ACHN (cell line): ENCODE results near the gene ADGRL2.

ENCODE experiments used
- DNase-seq: peaks from one replicate; pipeline ENCODE4 v3.0.0-alpha.2; 2015
- in situ Hi-C: cut with HindIII; loops from 2 replicates; pipeline ENCODE4 v1.10.0; 2017; ENCODE audit warnings: low sequenced_read_pairs, low pct_ligation_motif_present, low pct_unique_long_range_greater_than_20kb

The ADGRL2 gene

GRCh38 chr1:81803431-81804110 lies 2.8 kb downstream of the ADGRL2 start:
- peak; percentile 47 for DNase-seq
- in situ Hi-C loops, result no loop called here

DNA sequence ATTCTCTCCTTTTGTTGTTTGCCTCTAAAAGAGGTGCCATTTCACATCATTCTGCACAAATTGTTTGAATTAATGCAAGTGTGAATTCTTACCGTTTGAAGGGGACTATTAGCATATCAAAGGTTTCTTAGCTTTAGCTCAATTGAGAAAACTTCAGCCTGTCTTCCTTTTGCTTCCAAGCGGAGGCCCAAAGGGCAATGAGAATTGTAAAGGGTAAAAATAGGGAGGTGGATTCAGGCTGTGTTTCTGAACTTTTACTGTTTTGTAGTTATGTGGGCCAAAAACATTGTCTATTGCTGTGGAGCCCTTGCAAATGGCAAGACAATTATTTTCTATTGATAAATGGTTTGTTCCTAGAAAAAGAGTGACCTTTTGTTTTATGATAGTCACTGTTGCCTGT lies 3.6 kb downstream of the ADGRL2 start:
- in situ Hi-C loops, result no loop called here
- peak; percentile 26 for DNase-seq

- in situ Hi-C loops, result no loop called here
These were observed 5.0 kb downstream of the ADGRL2 start for GRCh38 chr1:81805537-81806431.

DNA sequence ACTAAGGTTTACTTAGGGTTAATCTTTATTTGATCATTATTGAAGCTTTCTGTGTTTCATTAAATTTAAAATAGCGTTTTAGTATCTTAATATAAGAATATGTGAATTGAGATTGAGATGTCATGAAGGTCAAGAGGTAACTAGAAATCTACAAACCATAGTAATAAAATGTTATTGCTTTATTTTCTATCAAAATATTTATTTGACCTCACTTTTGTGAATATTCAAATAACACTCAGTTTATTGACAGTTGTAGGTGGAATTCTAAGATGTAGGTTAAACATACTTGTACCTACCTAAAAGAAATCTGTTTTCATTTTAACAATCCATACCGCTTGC lies 5.7 kb downstream of the ADGRL2 start:
- in situ Hi-C loops, result no loop called here
- DNase-seq, result peak; percentile 8

More at GRCh38 chr1:81805537-81806431, 5.0 kb downstream of the ADGRL2 start:
- peak; percentile 20 for DNase-seq

DNA sequence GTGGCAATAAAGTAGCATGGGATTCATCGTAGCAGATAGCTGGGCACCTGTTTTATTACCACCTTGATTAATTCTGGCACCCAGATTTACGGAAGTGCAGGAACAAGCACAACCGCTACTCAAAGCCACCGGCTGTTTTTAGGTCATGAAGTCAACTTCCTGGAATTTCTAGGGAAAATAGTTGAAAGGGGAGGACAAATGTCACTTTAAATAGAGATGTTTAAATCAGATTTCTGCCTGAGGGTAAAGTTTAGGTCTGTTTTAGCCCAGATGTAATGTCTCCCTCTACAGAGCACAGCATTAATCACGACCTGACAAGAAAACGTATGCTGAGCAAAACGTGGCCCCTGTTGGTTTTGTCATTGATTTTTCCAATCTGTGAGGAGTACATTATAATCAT lies 8.0 kb downstream of the ADGRL2 start:
- in situ Hi-C loops, result no loop called here
- peak; percentile 50 for DNase-seq

DNA sequence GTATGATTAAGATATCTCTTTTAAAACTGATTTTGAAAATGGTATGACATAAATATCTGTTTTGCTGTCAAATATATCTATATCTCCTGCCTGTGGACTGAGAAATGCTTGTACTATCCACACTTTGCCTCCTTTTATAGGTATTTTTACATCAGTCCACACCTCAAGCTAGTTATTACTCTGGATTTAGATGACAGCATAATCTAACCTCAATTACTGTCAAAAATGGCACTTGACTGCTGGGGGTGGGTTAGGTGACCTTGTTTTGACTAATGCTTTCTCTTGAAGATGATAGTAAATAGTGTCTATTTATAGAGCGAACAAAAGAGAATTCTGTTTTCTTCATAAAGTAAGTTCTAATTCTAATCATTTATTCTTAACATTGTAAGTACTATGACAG lies 9.1 kb downstream of the ADGRL2 start:
- in situ Hi-C loops, result no loop called here
- DNase-seq, result no peak

GRCh38 chr1:81811757-81812371 lies 11.1 kb downstream of the ADGRL2 start:
- in situ Hi-C loops, result no loop called here
- peak; percentile 47 for DNase-seq

DNA sequence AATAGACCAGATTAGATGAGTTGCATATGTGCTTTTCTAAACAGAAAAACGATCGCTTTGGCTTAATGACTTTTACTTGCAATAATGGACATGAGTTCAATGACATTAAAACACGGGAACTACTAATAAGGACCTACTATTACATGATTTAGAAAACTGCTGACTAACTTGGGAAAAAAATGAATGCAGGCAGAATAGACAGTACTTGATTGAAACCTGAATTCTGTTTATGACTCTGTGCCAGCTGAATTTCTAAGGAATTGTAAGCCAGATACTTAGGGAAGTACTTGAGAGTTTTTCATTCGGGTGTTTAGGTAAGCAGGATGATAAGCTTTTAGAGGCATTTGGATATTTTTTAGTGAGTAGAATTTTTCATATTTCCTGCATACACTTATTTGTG lies 12.0 kb downstream of the ADGRL2 start:
- no peak for DNase-seq
- in situ Hi-C loops, result no loop called here

DNA sequence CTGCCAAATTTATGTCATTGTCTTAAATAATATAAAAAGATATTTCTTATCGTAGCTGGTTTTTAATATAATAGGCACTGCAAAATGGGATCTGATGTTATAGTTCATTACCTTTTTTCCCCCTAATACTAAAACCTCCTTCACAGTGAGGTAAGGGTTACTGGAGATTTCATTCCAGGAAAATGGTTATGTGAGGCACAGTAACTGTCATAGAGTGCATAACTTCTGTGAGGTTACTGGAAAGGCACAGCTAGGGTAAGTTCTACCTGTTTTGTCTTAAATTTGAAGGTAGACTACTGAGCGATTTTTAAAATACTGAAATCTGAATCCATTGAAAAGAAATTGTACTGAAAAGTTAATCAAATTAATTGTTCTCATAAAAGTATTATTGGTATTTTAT lies 13.0 kb downstream of the ADGRL2 start:
- no peak for DNase-seq
- in situ Hi-C loops, result no loop called here

- in situ Hi-C loops, result no loop called here
- DNase-seq, result no peak
These were observed 18.9 kb downstream of the ADGRL2 start for GRCh38 chr1:81819613-81820012.

DNA sequence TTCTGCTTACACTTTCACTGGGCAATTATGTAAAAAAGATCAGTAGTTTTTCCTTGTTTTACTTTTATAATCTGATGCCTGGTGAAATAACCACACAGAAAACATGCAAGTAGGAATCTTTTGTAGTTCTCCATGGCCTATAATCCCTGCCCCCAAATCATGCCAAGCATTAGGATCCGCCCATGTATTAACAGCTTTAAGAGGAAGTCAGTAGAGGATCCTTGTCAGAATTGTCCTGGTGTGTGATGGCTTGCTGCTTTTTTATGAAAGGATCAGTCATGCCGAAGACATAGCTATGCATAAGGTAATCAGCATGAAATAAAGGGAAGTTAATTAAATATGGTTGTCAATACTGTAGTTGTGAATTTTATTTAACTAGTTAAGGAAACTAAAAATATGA lies 20.0 kb downstream of the ADGRL2 start:
- no peak for DNase-seq
- in situ Hi-C loops, result no loop called here

DNA sequence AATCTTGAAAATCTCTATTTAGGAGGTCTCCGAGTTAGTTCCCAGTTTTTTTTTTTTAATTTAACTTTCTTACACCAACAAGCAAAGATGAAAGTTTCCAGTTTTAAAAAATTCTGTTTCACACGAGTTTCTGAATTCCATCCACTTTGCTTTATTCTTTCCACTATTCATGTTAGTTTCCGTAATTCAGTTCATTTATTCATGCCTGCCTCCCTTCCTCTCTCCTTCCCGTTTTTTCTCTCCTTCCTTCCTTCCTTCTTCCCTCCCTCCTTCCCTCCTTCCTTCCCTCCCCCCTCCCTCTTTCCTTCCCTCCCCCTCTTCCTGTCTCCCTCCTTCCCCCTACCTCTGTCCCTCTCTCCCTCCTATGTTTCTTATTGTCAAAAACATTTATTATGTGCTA lies 22.3 kb downstream of the ADGRL2 start:
- in situ Hi-C loops, result no loop called here

GRCh38 chr1:81824759-81825158 lies 24.0 kb downstream of the ADGRL2 start:
- no peak for DNase-seq
- in situ Hi-C loops, result no loop called here

More for the DNA sequence above, 22.3 kb downstream of the ADGRL2 start:
- DNase-seq, result no peak

GRCh38 chr1:81827942-81828341 lies 27.2 kb downstream of the ADGRL2 start:
- in situ Hi-C loops, result no loop called here
- no peak for DNase-seq

- peak; percentile 41 for DNase-seq
- in situ Hi-C loops, result no loop called here
These were observed 31.8 kb downstream of the ADGRL2 start for GRCh38 chr1:81832573-81832972.

- no peak for DNase-seq
- in situ Hi-C loops, result no loop called here
These were observed 33.0 kb downstream of the ADGRL2 start for GRCh38 chr1:81833722-81834121.

- in situ Hi-C loops, result no loop called here
- no peak for DNase-seq
These were observed 33.5 kb downstream of the ADGRL2 start for GRCh38 chr1:81834268-81834667.

DNA sequence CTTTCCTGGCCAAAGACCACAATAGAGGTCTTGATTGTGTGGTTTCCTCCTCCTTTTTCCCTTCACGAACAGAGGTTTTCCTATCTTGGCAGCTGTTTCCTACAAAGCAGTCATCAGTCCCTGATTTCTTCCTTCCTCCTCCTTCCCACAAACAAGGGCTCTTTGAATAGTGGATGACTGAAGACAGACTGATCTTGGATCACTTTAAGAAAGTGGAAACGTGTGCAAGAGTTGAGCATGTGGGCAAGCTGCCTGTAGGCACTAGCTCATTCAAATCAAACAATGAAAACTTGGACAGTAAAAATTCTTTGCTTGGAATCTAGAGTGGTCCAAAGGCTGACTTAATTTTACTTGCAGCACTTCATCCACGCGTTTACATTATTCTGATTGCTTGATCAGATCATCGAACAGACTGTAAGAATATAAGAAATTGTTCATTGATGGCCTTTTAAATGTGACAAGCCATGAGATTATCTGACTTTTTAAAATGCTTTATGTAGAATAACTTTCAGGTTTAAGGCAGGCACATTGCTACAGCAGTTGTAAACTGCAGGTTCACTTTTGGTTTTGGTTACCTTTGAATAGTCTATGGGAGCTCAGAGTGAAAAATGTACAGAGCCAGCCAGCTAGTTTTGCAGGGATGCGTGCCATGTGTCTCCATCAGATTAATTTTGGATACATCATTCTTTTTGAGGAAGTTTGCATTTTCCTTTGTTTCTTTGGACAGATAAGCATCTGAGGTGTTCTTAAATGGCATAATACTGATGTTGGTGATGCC lies 34.4 kb downstream of the ADGRL2 start:
- in situ Hi-C loops, result no loop called here
- DNase-seq, result no peak
